NCI-H1930 (cell line): ENCODE data around the gene SLC35G4.
A peak's percentile ranks its signal among the peaks of the same experiment; 100 is the strongest.
"Not testable (repeated sequence)": the region's sequence is repeated elsewhere in the genome, so short reads cannot be mapped to it uniquely, and the experiment has no call there.

Source experiments
- DNase-seq, 2 experiments: peaks; one replicate each; lab custom pipeline; 2025; lab: John Stamatoyannopoulos, UW

The SLC35G4 gene

DNA sequence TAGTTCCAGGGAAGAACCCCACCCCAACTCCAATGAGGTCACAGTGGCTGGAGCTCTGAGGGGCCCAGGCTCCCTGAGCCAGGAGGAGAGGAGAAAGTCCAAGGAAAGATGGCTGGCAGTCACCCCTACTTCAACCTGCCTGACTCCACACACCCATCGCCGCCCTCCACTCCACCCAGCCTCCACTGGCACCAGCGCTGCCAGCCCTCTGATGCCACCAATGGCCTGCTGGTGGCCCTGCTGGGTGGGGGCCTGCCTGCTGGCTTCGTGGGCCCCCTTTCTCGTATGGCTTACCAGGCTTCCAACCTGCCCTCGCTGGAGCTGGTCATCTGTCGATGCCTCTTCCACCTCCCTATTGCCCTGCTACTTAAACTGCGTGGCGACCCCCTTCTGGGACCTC is at the start of gene SLC35G4:
SLC35G4 (plus strand) TSS at position 109 of the 400 bp plus-strand sequence; CDS start at position 109, 0 bp downstream.
- DNase-seq = not testable (repeated sequence)

DNA sequence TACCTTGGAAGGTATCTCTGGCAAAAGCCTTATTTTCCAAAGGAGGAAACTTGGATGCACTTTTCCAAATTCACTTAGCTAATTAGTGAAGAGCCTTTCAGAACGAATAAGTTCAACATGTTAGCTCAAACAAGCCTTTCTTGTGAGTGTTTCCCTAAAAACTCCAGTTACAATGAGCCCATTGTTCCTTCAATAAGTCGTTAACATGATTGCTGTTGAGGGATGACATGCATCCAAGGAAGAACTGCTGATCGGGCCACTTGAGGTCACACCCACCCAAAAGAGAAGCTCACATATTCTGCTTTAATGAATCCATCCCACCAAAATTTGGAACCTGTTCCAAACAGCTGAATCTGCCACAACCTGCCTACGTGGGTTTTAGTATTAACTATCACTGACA is 48.1 kb upstream of the SLC35G4 start:
- DNase-seq = no peak

DNA sequence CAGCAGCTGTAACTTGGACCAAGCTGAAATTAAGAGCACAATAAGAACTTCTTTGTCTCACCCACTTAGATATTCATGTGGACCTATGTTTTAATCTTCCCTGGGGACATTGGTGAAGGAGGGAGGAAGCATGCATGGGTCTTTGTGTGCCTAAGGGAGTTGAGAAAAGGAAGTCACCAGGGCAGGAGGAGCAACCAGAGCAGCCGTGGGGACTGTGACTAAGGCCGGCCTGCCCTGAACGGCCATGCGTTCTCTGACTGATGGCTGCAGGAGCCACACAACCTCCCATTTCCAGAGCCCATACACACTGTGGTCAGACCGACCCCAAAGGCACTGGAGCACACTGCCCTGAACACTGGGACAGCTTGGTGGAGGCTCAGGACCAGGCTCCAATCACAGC is 43.7 kb upstream of the SLC35G4 start:
- no peak for DNase-seq

DNA sequence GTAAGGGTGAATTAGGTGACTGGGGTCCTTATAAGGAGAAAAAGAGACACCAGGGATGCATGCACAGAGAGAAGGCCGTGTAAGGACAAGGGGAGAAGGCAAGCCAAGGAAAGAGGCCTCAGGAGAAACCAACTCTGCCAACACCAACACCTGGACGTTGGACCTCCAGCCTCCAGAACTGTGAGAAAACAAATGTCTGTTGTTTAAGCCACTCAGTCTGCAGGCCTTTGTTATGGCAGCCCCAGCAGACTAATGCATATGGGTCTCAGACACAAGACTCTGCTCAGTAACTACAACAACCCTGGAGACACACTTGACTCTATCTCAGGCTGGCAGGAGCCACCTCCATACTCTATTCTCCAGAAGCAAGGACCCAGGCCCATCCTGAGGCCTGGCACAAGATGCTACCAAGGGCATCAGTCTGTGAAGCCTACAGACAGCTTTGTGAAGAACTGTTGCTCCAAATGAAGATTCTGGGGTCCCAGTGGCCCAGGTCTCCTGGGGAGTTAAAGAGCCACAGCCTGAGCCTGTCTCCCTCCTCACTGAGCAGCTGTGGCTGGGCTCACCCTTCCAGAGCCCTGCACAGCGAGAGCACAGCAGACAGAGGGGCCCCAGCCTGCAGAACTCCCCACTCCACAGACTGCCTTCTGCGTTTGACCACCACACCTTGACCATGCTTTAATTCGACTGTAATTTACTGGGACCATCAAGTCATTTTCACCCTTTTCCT is 43.0 kb upstream of the SLC35G4 start:
- no peak for DNase-seq

DNA sequence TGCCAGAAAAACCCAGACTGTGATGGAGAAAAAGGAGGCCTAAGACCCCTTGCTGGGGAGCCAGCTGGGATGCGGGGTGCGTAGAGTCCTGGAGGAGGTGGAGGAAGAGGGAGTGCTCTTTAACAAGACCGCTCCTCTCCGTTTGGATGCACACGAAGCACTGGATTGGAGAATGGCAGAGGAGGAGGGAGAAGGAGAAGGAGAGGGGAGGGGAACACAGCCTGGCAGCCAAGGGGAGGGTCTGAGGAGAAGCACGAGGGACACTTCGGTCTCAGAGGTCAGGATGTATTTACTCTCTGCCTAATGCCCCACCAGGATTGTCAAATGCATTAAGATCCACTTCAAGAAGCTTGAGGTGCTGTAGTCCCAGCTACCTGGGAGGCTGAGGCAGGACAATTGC is 42.0 kb upstream of the SLC35G4 start:
- no peak for DNase-seq

DNA sequence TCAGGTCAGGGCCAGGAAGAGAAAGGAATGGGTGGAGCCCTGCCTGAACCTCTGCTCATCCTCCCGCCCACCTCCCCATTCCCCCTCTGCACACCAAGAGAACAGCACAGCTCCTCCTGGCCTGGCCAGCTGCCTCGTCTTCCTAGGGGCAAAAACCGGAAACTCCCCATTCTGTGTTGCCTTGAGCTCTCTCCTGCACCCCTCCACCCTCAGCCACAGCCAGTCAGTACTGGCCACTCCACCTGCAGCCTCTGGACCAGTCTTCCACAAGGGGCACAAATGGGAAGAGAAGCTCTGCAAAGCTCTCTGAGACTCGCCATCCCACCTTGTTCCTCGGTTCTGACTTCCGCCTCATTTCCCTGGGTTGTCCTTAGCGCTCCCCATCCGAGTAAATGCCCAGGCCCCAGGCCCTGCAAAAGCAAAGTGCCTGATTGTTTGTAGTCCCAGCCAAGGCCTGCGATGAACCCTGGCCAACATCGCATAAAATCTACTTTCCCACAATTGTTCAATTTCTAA is 39.3 kb upstream of the SLC35G4 start:
- no peak for DNase-seq

DNA sequence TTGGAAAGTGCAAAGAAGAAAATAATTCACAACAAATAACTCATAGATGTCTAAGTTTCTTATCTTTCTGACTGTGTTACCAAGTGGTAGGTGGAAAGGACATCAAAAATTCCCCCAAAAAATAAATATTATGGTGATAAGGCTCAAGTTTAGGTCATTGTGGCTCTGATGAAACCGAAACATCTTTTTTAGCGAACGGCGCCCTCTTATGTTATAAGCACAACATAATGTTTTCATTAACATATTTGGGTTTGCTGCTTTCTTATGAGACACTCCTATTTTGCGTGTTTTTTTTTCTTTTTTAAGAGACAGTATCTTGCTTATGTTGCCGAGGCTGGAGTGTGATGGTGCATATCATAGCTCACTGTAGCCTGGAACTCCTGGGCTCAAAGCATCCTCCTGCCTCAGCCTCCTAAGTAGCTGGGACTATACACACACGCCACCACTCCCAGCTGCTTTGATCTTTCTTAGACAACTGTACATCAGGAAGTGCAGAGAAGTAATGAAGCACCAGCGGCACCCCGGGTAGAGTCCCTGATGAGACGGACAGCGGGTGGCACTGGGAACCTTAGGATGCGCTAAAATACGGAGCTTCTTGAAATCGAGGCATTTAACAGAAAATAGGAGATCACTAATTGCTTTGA is 38.5 kb upstream of the SLC35G4 start:
- peak in 1 of 2 experiments; percentile 0 for DNase-seq

DNA sequence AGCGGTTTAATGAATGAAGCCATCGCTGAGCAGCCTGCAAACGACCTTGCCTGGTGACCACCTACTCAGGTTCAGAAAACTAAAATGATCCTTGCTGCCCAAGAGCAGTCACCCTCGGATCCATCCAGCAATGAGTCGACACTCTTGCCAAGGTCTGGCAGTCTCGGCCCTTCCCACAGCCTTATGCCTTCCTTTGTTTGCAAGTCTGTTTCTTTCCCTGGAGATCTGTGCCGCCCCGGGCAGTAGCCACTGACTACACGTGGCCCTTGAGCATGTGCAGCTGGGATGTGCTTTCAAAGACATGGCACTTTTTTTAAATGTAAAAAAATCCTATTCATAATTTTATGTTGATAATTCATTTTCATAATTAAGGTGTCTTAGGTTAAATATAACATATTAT is 37.2 kb upstream of the SLC35G4 start:
- DNase-seq = no peak

DNA sequence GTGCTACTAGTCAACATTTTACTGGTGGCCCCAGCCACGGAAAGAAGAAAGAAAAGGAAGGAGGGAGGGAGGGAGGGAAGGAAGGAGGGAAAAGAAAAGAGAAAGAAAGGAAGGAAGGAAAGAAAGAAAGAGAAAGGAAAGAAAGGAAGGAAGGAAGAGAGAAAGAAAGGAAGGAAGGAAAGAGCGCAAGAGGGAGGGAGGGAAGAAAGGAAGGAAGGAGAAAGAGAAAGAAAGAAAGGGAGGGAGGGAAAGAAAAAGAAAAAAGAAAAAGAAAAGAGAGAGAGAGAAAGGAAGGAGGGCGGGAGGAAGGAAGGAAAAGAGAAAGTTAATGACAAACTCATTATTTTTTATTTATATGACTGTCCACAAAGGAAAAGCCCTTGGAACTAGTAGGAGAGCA is 34.9 kb upstream of the SLC35G4 start:
- no peak for DNase-seq

DNA sequence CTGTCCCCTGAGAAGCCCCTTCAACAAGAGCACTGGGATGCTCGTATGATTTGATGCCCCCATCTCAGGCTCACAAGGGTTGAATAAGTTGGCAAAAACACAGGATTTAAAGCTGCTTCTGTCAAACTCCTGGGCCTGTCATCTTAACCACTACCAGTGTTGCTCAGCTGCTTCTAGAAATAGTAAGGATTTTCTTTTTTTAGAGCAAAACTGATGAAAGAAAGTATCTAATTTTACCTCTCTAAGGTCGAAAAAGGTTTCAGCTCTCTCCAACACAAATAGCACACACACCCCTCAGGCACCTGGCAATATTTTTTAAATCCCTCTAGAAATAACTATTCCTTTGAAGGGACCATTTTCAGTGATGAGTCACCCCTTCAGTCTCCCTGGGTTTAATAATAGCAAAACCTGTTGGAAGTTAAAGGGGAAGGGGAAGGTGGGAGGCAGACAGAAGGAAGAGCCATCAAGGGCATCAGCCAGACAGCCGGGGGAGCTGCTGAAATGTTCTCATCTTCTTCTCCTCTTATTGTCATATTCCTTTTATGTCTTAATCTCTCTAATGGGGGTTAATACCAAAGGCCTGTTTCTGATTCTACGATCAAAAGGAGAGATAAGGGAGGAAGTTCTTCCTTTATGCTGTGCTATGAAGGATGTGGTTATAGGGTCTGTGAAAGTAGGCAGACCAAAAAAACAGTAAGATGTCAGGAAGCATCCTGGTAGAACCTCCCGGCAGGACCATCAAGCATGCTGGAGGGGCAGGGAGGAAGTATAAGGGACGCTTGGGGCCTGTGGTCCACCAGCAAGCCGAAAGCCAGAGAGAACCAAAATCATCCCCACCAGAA is 31.9 kb upstream of the SLC35G4 start:
- no peak for DNase-seq

DNA sequence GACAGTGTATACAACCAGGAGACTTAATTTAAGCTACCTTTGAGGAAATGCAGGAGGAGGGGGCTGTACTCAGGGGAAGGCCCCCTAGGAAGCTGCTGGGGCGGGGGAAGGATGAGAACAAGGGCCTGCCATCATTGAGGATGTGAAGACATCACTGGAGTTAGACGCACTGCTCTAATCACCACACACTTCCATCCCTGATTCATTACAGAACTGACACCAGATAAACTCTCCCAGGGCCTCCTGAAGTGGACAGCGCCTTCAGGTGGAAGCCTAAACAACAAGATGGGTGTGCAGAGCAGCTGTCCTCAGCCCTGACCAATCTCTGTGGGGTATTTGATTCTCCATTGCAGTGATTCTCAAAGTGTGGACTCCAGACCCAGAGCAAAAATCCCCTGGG is 30.6 kb upstream of the SLC35G4 start:
- no peak for DNase-seq

DNA sequence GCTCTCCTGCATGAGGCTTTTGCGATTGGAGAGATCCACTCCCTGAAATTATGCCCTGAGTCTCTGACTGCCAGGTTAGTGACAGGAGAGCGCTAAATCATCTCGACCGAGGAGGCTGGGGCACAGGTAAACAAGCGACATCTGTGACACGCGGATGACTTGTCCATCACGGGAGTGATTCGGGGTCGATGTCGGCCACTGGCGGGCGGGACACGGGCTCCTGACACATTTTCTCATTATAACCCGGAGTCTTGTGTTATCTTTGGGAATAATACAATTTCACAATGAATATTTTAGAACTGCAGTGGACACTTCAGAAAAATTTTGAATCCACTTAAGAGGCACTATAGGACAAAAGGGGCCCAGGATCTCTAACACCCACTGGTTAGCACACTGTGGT is 29.5 kb upstream of the SLC35G4 start:
- no peak for DNase-seq

DNA sequence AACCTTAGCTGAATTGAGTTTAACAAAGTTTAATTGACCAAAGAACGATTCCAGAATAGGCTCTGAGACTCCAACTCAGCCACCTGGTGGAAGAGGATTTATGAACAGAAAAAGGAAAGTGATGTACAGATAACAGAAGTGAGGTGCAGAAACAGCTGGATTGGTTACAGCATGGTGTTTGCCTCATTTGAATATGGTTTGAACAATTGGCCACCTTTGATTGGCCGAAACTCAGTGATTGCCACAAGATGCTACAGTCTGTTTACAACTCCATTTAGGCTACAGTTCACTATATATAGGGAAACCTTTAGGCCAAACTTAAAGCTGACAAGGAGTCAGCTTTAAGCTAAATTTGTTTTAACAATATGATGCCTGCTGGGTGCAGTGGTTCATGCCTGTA is 28.1 kb upstream of the SLC35G4 start:
- no peak for DNase-seq

DNA sequence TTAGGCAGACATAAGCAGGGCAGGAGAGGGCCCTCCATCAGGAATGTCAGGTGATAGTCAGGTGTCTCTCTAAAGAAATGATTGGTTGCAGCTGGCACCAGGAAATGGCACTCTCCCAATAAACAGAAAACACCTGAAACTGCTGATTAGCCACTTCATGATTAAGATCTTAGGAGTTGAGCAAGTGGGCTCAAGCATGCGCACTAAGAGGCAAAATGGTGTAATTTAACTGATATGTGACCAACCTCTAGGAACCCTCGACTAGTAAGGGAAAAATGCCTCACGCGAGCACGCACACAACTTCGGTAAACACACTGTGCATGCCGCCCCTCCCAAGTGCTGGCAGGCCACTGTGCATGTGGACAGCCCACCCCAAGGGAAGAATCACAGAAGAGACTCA is 23.8 kb upstream of the SLC35G4 start:
- DNase-seq = no peak

DNA sequence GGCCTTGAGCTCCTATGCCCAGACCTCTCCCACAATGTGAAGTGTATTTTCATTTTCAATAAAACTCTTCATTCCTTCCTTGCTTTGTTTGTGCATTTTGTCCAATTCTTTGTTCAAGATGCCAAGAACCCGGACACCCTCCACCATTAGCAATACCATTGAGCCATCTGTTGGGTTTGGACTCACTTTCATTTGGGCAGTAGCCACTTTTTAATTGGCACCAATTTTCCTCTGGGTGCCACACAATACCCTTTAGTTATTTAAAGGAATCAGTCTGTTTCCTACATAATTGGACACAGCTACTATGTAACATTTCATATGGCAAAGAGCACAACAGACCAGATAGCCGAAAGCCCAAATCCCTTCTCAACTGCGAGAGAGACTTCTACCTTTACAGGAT is 22.5 kb upstream of the SLC35G4 start:
- no peak for DNase-seq

DNA sequence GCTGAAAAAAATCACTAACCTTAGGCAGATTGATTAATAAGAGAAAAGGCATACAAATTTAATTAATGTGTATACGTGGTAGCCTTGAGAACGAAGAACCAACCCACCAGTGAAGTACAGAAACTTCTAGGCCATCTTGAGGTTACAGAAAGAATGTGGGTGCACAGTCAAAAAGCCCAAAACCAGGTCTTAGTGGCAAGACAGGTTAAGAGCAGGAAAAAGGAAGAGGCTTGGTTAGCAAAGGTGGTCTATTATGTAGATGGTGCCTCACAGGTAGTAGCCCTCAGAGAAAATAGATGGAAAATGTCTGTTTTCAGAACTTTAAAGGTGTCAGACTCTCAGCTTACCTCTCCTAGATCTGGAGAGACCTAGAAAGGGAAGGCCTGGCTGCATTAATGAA is 22.0 kb upstream of the SLC35G4 start:
- DNase-seq = no peak

DNA sequence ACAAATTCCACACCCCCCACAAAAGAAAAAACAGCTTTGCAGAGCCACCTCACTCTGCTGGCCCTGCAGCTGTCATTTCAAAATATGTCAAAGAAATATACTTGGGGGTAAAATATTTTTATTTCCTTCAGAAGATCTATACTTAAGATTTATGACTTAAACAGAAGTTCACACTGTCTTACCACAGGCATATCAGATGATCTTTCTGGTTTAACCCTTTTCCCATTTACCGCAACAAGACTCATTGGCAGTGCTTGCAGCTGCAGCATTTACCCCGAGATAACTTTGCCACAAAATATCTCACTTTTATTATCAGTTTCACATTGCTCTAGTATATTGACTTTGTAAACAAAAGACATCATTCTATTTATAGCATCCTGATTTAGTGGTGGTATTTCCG is 21.6 kb upstream of the SLC35G4 start:
- no peak for DNase-seq

DNA sequence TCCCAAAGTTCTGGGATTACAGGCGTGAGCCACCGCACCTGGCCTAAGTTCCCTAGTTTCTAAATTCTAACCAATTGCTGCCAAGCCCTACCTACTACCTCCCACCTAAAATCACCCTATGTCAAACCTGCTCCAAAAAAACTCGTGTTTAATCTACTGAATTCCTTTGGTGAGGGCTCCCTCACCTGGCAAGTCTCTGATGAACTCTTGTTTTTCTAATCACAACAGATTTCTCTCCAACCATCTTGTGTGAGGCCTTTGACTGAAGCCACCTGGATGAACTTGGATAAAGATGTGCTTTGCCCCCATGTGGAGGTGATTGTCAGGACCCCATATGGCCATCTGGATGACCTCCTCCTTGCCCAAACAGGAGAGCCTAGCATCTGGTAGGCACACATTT is 17.4 kb upstream of the SLC35G4 start:
- DNase-seq = no peak

DNA sequence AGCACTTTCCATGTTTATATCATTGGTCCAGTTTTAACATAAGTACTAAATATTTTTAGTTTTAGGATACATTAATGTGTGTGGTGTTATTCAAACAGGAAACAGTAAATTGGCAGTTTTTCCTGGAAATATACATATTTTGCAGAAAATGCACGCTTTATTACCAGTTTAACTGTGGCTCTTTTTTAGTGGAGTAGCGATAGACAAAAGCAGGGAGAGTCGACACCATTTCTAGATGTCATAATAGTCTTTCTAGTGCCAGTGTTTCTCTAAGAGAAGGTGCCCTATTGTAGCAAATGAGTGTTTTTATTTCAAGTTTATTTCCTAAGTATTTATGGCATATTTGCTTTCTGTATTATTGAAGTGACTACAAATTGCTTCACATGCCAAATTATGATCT is 9.1 kb upstream of the SLC35G4 start:
- no peak for DNase-seq

DNA sequence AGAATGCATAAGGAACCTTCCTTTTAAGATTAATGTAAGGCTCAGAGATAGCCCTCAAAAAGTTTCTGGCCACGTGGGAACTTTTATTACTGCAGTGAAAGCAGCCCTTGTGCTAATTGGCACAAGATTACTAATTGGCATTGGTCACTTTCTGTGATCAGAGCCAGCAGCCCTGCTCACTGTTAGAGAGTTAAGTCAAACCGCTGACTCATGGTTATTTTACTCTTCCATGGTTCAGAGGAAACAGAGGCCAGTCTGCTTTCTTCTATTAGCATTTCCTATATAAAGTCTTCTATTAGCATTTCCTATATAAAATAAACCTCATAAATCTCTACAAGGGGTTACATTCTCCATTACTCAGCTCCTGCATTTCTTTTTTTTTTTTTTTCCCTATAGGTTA is 1.5 kb upstream of the SLC35G4 start:
- DNase-seq = no peak

DNA sequence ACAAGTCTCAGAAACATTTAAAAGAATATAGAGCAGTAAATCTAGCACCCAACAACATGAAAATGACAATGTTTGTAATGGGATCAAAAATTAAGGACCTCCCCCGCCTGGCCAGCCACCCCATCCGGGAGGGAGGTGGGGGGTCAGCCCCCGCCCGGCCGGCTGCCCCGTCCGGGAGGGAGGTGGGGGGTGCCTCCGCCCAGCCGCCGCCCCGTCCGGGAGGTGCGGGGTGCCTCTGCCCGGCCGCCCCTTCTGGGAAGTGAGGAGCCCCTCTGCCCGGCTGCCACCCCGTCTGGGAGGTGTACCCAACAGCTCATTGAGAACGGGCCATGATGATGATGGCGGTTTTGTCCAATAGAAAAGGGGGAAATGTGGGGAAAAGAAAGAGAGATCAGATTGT is 778 bp upstream of the SLC35G4 start:
- not testable (repeated sequence) for DNase-seq

DNA sequence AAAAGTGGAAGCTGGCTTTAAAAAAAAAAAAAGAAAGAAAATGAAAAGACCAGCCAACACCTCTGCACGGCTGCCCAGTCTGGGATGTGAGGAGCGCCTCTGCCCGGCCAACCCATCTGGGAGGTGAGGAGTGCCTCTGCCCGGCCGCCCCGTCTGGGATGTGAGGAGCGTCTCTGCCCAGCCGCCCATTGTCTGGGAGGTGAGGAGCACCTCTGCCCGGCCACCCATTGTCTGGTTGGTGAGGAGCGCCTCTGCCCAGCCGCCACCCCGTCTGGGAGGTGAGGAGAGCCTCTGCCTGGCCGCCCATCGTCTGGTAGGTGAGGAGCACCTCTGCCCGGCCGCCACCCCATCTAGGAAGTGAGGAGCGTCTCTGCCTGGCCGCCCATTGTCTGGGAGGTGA is 3.7 kb downstream of the SLC35G4 start:
- DNase-seq = not testable (repeated sequence)

DNA sequence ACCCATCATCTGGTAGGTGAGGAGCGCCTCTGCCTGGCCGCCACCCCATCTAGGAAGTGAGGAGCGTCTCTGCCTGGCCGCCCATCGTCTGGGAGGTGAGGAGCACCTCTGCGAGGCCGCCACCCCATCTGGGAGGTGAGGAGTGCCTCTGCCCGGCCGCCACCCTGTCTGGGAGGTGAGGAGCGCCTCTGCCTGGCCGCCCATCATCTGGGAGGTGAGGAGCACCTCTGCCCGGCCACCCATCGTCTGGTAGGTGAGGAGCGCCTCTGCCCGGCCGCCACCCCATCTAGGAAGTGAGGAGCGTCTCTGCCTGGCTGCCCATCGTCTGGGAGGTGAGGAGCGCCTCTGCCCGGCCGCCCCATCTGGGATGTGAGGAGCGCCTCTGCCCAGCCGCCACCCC is 4.2 kb downstream of the SLC35G4 start:
- not testable (repeated sequence) for DNase-seq
